GM10248 (cell line): ENCODE measurements around the gene IGF2BP2.

Experiments
- CTCF ChIA-PET: fragments of 300-600 bp; sonication (Branson Sonifier 250); formaldehyde crosslinking; extraction: SDS; loops from one replicate; lab custom pipeline; 2021; ENCODE audit warnings: antibody characterized with exemption; lab: Yijun Ruan, JAX
- POLR2A ChIA-PET: fragments of 350-650 bp; sonication (Branson Sonifier 250); formaldehyde crosslinking; extraction: SDS; loops from one replicate; lab custom pipeline; 2020; ENCODE audit warnings: antibody characterized with exemption; lab: Yijun Ruan, JAX
- DNase-seq: peaks from one replicate; pipeline ENCODE4 v3.0.0; 2012; ENCODE audit errors: extremely low spot score
- CTCF ChIP-seq: IDR thresholded peaks from 2 replicates; pipeline ENCODE4 v1.5.1; 2012; ENCODE audit warnings: mild to moderate bottlenecking, low read depth; ENCODE audit errors: extremely low read depth, missing control alignments, control extremely low read depth

IGF2BP2 gene

GRCh38 chr3:185764163-185764979 lies 60.5 kb downstream of the IGF2BP2 start:
- TF ChIP-seq CTCF, result no peak
- no peak for DNase-seq
- ChIA-PET POLR2A (no interaction called here), CTCF (interaction anchor here (0.9 to 10.3 kb wide), 8 partner anchors 9 to 853 kb away, joined by 3 to 189 read pairs (median 5); no protein-coding TSS in a partner anchor)

GRCh38 chr3:185763347-185764005 lies 61.4 kb downstream of the IGF2BP2 start:
- no peak for DNase-seq
- POLR2A ChIA-PET, result no interaction called here
- no peak for TF ChIP-seq CTCF
- CTCF ChIA-PET, result interaction anchor here (0.8 to 10.3 kb wide), 5 partner anchors 17 to 101 kb away, joined by 3 to 189 read pairs (median 7); no protein-coding TSS in a partner anchor

GRCh38 chr3:185760550-185760949 lies 64.3 kb downstream of the IGF2BP2 start:
- CTCF ChIA-PET, result interaction anchor here (0.6 to 10.3 kb wide), 3 partner anchors 8 to 98 kb away, joined by 3 to 189 read pairs (median 14); no protein-coding TSS in a partner anchor

GRCh38 chr3:185760088-185760487 lies 64.8 kb downstream of the IGF2BP2 start:
- DNase-seq, result no peak
- POLR2A ChIA-PET, result no interaction called here
- TF ChIP-seq CTCF, result no peak
- CTCF ChIA-PET, result interaction anchor here (2.9 to 10.3 kb wide), 2 partner anchors 8 to 98 kb away, joined by 14 to 189 read pairs; no protein-coding TSS in a partner anchor

More at GRCh38 chr3:185760550-185760949, 64.3 kb downstream of the IGF2BP2 start:
- TF ChIP-seq CTCF, result no peak
- DNase-seq, result no peak
- POLR2A ChIA-PET, result no interaction called here

GRCh38 chr3:185759512-185759911 lies 65.3 kb downstream of the IGF2BP2 start:
- ChIA-PET POLR2A (no interaction called here), CTCF (interaction anchor here (1.1 to 10.3 kb wide), 4 partner anchors 9 to 99 kb away, joined by 3 to 189 read pairs (median 10); no protein-coding TSS in a partner anchor)
- no peak for TF ChIP-seq CTCF
- DNase-seq, result no peak

GRCh38 chr3:185758912-185759311 lies 65.9 kb downstream of the IGF2BP2 start:
- DNase-seq, result no peak
- ChIA-PET POLR2A (no interaction called here), CTCF (interaction anchor here (1.0 to 2.9 kb wide), 4 partner anchors 9 to 98 kb away, joined by 3 to 14 read pairs (median 5); no protein-coding TSS in a partner anchor)
- TF ChIP-seq CTCF, result no peak
